Prostate gland (tissue), 2 donors: Measurements from ENCODE around the gene TMEM222.

Experiments used
- CTCF ChIP-seq, 4 experiments: fragments of 200-600 bp in 2 of 4; fragments of 450-650 bp in 2 of 4; sonication (generic) in 2 of 4; IDR thresholded peaks; 1 replicate in 3 of 4; 2 replicates in 1 of 4; pipeline ENCODE4 v1.5.1; 2016 to 2019; ENCODE audit warnings: antibody characterized with exemption in 4 of 4, mild to moderate bottlenecking in 2 of 4, moderate library complexity in 2 of 4
- POLR2A ChIP-seq: fragments of 450-650 bp; IDR thresholded peaks from one replicate; pipeline ENCODE4 v1.6.1; 2016; ENCODE audit warnings: antibody characterized with exemption, mild to moderate bottlenecking
- POLR2AphosphoS5 ChIP-seq: sonication (generic); formaldehyde crosslinking; IDR thresholded peaks from one replicate; pipeline ENCODE4 v1.6.1; 2017; ENCODE audit warnings: antibody characterized with exemption

GRCh38 chr1:27335506-27336422 lies 13.8 kb downstream of the TMEM222 start:
- TF ChIP-seq CTCF (IDR thresholded peaks at IDR 0.05) (no peak), POLR2A (no peak), POLR2AphosphoS5 (no peak)
